HCT116 (cell line): ENCODE measurements around the gene PTGR3. TPM values are rescaled to one million over a fixed set of nuclear protein-coding genes. Genes with fewer than 3 reads are reported as not detected.

Experiments
- ATAC-seq: fragments of 200-7000 bp; cut with Tn5 transposase; 2 replicates; pipeline ENCODE4 v1.9.1; 2020; ENCODE audit warnings: mild to moderate bottlenecking, moderate library complexity
- BruUV-seq: library from RNA; stranded (reverse); fragments of 400-500 nt; replicated peaks from 2 replicates; lab custom pipeline; 2021; lab: Mats Ljungman, UMichigan
- CTCF ChIA-PET: fragments of 300-600 bp; sonication (Branson Sonifier 250); formaldehyde crosslinking; loops from one replicate; lab custom pipeline; 2021; ENCODE audit warnings: antibody characterized with exemption; lab: Charles Lee
- POLR2A ChIA-PET: fragments of 300-600, 350-600 bp; sonication (Branson Sonifier 250); formaldehyde crosslinking; loops from one replicate; lab custom pipeline; 2021; ENCODE audit warnings: antibody characterized with exemption; lab: Charles Lee
- RAD21 ChIA-PET, 2 experiments: fragments of 300-600 bp; sonication (Branson Sonifier 250); formaldehyde crosslinking; loops; one replicate each; lab custom pipeline; 2023; ENCODE audit warnings: low total read pairs in 2 of 2; ENCODE audit not compliant: uncharacterized antibody in 2 of 2, unreplicated experiment in 2 of 2, low non-redundant PET in 1 of 2; lab: Charles Lee
- DNase-seq: peaks from one replicate; pipeline ENCODE4 v3.0.0-alpha.2; 2010; ENCODE audit warnings: low read depth, low spot score
- H2AFZ ChIP-seq: fragments of 200-600 bp; shearing (Covaris generic), sonication (generic); 2 replicates; pipeline ENCODE4 v1.6.1; 2017; ENCODE audit warnings: low read depth, mixed run types, mixed read lengths, antibody characterized with exemption, low read length; ENCODE audit not compliant: poor library complexity, severe bottlenecking
- H3K27ac ChIP-seq: 2 replicates; pipeline ENCODE4 v1.5.1; 2012; ENCODE audit warnings: low read depth, low read length
- H3K27me3 ChIP-seq: fragments of 200-600 bp; sonication (generic); 2 replicates; pipeline ENCODE4 v1.6.1; 2016; ENCODE audit warnings: mixed run types, low read length, mixed read lengths; ENCODE audit not compliant: insufficient read depth
- H3K36me3 ChIP-seq, 2 experiments: fragments of 200-500 bp in 1 of 2; fragments of 200-600 bp in 1 of 2; sonication (Bioruptor generic) in 1 of 2; sonication (generic) in 1 of 2; 2 replicates each; pipeline versions ENCODE4 v1.5.1 to v1.6.1; 2014 to 2016; ENCODE audit warnings: low read length in 2 of 2, inconsistent platforms in 1 of 2, mixed read lengths in 1 of 2, mixed run types in 1 of 2; ENCODE audit not compliant: insufficient read depth in 2 of 2, control insufficient read depth in 1 of 2
- H3K4me1 ChIP-seq, 2 experiments: fragments of 200-600 bp in 1 of 2; sonication (generic) in 1 of 2; 2 replicates each; pipeline versions ENCODE4 v1.5.1 to v1.6.1; 2012 to 2017; ENCODE audit warnings: low read length in 2 of 2, inconsistent platforms in 1 of 2, mild to moderate bottlenecking in 1 of 2, mixed read lengths in 1 of 2, mixed run types in 1 of 2, moderate library complexity in 1 of 2; ENCODE audit not compliant: insufficient read depth in 2 of 2, control insufficient read depth in 1 of 2
- H3K4me2 ChIP-seq: fragments of 200-600 bp; sonication (generic); 2 replicates; pipeline ENCODE4 v1.6.1; 2017; ENCODE audit warnings: mixed run types, low read length, mixed read lengths
- H3K4me3 ChIP-seq, 2 experiments: fragments of 200-600 bp in 1 of 2; sonication (generic) in 1 of 2; replicated peaks in 1 of 2; 2 replicates each; pipeline ENCODE4 v1.5.1; 2011 to 2016; ENCODE audit warnings: low read length in 2 of 2, control low read depth in 1 of 2, low read depth in 1 of 2, mild to moderate bottlenecking in 1 of 2, mixed read lengths in 1 of 2, mixed run types in 1 of 2
- H3K79me2 ChIP-seq: fragments of 200-600 bp; sonication (generic); 2 replicates; pipeline ENCODE4 v1.6.1; 2017; ENCODE audit warnings: mild to moderate bottlenecking, mixed run types, low read length, moderate library complexity, mixed read lengths; ENCODE audit not compliant: insufficient read depth
- H3K9ac ChIP-seq: fragments of 200-600 bp; sonication (generic); 2 replicates; pipeline ENCODE4 v1.6.1; 2016; ENCODE audit warnings: low read length, mixed read lengths
- H3K9me2 ChIP-seq: fragments of 200-600 bp; sonication (generic), shearing (Covaris generic); 2 replicates; pipeline ENCODE4 v1.6.1; 2017; ENCODE audit warnings: mixed run types, mild to moderate bottlenecking, moderate library complexity; ENCODE audit not compliant: insufficient read depth
- H3K9me3 ChIP-seq, 2 experiments: fragments of 200-500 bp in 1 of 2; fragments of 200-600 bp in 1 of 2; sonication (Bioruptor generic) in 1 of 2; sonication (generic) in 1 of 2; 2 replicates each; pipeline ENCODE4 v1.6.1; 2014 to 2017; ENCODE audit warnings: low read length in 2 of 2, mixed read lengths in 2 of 2, inconsistent platforms in 1 of 2, low read depth in 1 of 2, mild to moderate bottlenecking in 1 of 2, mixed run types in 1 of 2, moderate library complexity in 1 of 2; ENCODE audit not compliant: control insufficient read depth in 1 of 2, insufficient read depth in 1 of 2
- H4K20me1 ChIP-seq: fragments of 200-600 bp; sonication (generic), shearing (Covaris generic); 2 replicates; pipeline ENCODE4 v1.6.1; 2017; ENCODE audit warnings: mixed run types, mild to moderate bottlenecking, moderate library complexity; ENCODE audit not compliant: insufficient read depth
- ATF3 ChIP-seq: IDR thresholded peaks from 2 replicates; pipeline ENCODE4 v1.6.1; 2012
- CEBPB ChIP-seq: IDR thresholded peaks from 2 replicates; pipeline ENCODE4 v1.6.1; 2012; ENCODE audit warnings: low read depth
- CTCF ChIP-seq, 3 experiments: fragments of 200-600 bp in 1 of 3; sonication (generic) in 1 of 3; IDR thresholded peaks in 2 of 3; conservative IDR thresholded peaks in 1 of 3; 2 replicates each; pipeline ENCODE4 v1.5.1; 2012 to 2017; ENCODE audit warnings: low read depth in 2 of 3, low read length in 2 of 3, antibody characterized with exemption in 1 of 3, borderline replicate concordance in 1 of 3, control low read depth in 1 of 3, mild to moderate bottlenecking in 1 of 3, mixed read lengths in 1 of 3, mixed run types in 1 of 3, moderate library complexity in 1 of 3; ENCODE audit not compliant: insufficient read depth in 1 of 3
- EGR1 ChIP-seq: IDR thresholded peaks from 2 replicates; pipeline ENCODE4 v1.6.1; 2012; ENCODE audit warnings: low read depth
- ELF1 ChIP-seq: IDR thresholded peaks from 2 replicates; pipeline ENCODE4 v1.6.1; 2012; ENCODE audit warnings: low read depth, borderline replicate concordance
- EZH2 ChIP-seq: fragments of 200-600 bp; sonication (generic); IDR thresholded peaks from 2 replicates; pipeline ENCODE4 v1.6.1; 2017; ENCODE audit warnings: antibody characterized with exemption, mixed run types
- EZH2phosphoT487 ChIP-seq: fragments of 200-600 bp; IDR thresholded peaks from 2 replicates; pipeline ENCODE4 v1.6.1; 2018; ENCODE audit warnings: antibody characterized with exemption, borderline replicate concordance
- FOSL1 ChIP-seq: IDR thresholded peaks from 2 replicates; pipeline ENCODE4 v1.6.1; 2012; ENCODE audit warnings: low read depth
- JUND ChIP-seq: IDR thresholded peaks from 2 replicates; pipeline ENCODE4 v1.6.1; 2012
- MAX ChIP-seq: IDR thresholded peaks from 2 replicates; pipeline ENCODE4 v1.6.1; 2012
- POLR2A ChIP-seq: IDR thresholded peaks from 2 replicates; pipeline ENCODE4 v1.7.0; 2011; ENCODE audit warnings: borderline replicate concordance; ENCODE audit not compliant: insufficient read depth, insufficient read length; ENCODE audit errors: extremely low read depth
- POLR2AphosphoS5 ChIP-seq: IDR thresholded peaks from 2 replicates; pipeline ENCODE4 v1.6.1; 2011; ENCODE audit warnings: mild to moderate bottlenecking, low read depth, low read length, moderate library complexity
- RAD21 ChIP-seq: IDR thresholded peaks from 2 replicates; pipeline ENCODE4 v1.6.1; 2012; ENCODE audit warnings: low read depth, mild to moderate bottlenecking
- SIN3A ChIP-seq: IDR thresholded peaks from 2 replicates; pipeline ENCODE4 v1.6.1; 2012; ENCODE audit warnings: low read depth
- SRF ChIP-seq: IDR thresholded peaks from 2 replicates; pipeline ENCODE4 v1.6.1; 2012; ENCODE audit warnings: low read depth
- ZBTB33 ChIP-seq: IDR thresholded peaks from 2 replicates; pipeline ENCODE4 v1.6.1; 2011; ENCODE audit warnings: mild to moderate bottlenecking, low read length, moderate library complexity; ENCODE audit not compliant: insufficient replicate concordance; ENCODE audit errors: extremely low read depth
- ZNF274 ChIP-seq: fragments of 200-500 bp; sonication (Bioruptor generic); IDR thresholded peaks from 2 replicates; pipeline ENCODE4 v1.6.1; 2014; ENCODE audit warnings: mild to moderate bottlenecking, low read depth, low read length, inconsistent platforms
- intact Hi-C: fragments of 100-400 bp; cut with micrococcal nuclease; formaldehyde crosslinking; loops from 2 replicates; pipeline ENCODE4 v1.10.0; 2022
- total RNA-seq: library from RNA; stranded (reverse); gene quantifications from one replicate; pipeline ENCODE4 v1.2.1, GENCODE V29; 2021; ENCODE audit not compliant: unreplicated experiment

Gene PTGR3
- total RNA-seq, 1 experiment from 2014 or later = 25.3 TPM

- H3K9ac ChIP-seq = no peak overlapping the region
- H3K27ac ChIP-seq = no peak overlapping the region
- intact Hi-C loops = no loop called here
- no peaks in the 10 kb centered on the region for H4K20me1 ChIP-seq
- no peaks in the 10 kb centered on the region for H3K9me2 ChIP-seq
- H2AFZ ChIP-seq = no peak overlapping the region
- H3K27me3 ChIP-seq = no peaks in the 10 kb centered on the region
- ChIA-PET CTCF (no interaction called here), RAD21 (no interaction called here), POLR2A (no interaction called here)
- DNase-seq (no peak), ATAC-seq (no peak)
- peaks cover 61% of the 10 kb centered on the region for H3K79me2 ChIP-seq
- no peaks in the 10 kb centered on the region for H3K9me3 ChIP-seq
- no peak overlapping the region for H3K4me2 ChIP-seq
- no TSS peak for BruUV-seq
- peaks cover 10 to 11% of the 10 kb centered on the region in 2 experiments; a peak in 3 of 4 replicates for H3K4me1 ChIP-seq
- no peak for TF ChIP-seq MAX
- TF ChIP-seq ZBTB33 = no peak
- no peak overlapping the region for H3K4me3 ChIP-seq
- peaks cover 5 to 7% of the 10 kb centered on the region in 2 experiments; a peak in 2 of 4 replicates for H3K36me3 ChIP-seq
Observed at GRCh38 chr18:75204269-75204731, 4.6 kb downstream of the PTGR3 start.

- BruUV-seq = no TSS peak
- intact Hi-C loops = no loop called here
- Histone ChIP-seq H3K36me3 (peaks cover 5 to 7% of the 10 kb centered on the region in 2 experiments; a peak in 2 of 4 replicates), H3K27me3 (no peaks in the 10 kb centered on the region), H3K9ac (no peak overlapping the region), H3K27ac (no peak overlapping the region), H3K4me2 (no peak overlapping the region), H4K20me1 (no peaks in the 10 kb centered on the region), H3K4me1 (peaks cover 10 to 11% of the 10 kb centered on the region in 2 experiments; a peak in 3 of 4 replicates), H3K79me2 (peaks cover 61% of the 10 kb centered on the region), H3K4me3 (no peak overlapping the region), H3K9me3 (no peaks in the 10 kb centered on the region), H2AFZ (no peak overlapping the region), H3K9me2 (no peaks in the 10 kb centered on the region)
- CTCF ChIA-PET = no interaction called here
- ATAC-seq (no peak), DNase-seq (no peak)
- RAD21 ChIA-PET = no interaction called here
- POLR2A ChIA-PET = no interaction called here
- TF ChIP-seq ATF3 = no peak
- TF ChIP-seq EGR1 = no peak
- TF ChIP-seq SIN3A = no peak
- TF ChIP-seq SRF = no peak
- no peak for TF ChIP-seq CEBPB
- no peak for TF ChIP-seq RAD21
- no peak for TF ChIP-seq ELF1
- TF ChIP-seq POLR2AphosphoS5 = no peak
- TF ChIP-seq EZH2 = no peak
- no peak for TF ChIP-seq FOSL1
- TF ChIP-seq CTCF (IDR thresholded peaks at IDR 0.05 in 2 of 3, conservative IDR thresholded peaks at IDR 0.05 in 1 of 3; ENCODE audit: borderline replicate concordance in 1 of 3, insufficient read depth in 1 of 3, low read depth in 2 of 3, low read length in 2 of 3) = no peak
- no peak for TF ChIP-seq POLR2A
- TF ChIP-seq ZNF274 = no peak
- TF ChIP-seq EZH2phosphoT487 = no peak
- no peak for TF ChIP-seq JUND
Observed at GRCh38 chr18:75203416-75204268, 5.3 kb downstream of the PTGR3 start.
